ENCODE results near the gene GPC1.
A peak's percentile ranks its signal among the peaks of the same experiment; 100 is the strongest.

GPC1 gene

DNA sequence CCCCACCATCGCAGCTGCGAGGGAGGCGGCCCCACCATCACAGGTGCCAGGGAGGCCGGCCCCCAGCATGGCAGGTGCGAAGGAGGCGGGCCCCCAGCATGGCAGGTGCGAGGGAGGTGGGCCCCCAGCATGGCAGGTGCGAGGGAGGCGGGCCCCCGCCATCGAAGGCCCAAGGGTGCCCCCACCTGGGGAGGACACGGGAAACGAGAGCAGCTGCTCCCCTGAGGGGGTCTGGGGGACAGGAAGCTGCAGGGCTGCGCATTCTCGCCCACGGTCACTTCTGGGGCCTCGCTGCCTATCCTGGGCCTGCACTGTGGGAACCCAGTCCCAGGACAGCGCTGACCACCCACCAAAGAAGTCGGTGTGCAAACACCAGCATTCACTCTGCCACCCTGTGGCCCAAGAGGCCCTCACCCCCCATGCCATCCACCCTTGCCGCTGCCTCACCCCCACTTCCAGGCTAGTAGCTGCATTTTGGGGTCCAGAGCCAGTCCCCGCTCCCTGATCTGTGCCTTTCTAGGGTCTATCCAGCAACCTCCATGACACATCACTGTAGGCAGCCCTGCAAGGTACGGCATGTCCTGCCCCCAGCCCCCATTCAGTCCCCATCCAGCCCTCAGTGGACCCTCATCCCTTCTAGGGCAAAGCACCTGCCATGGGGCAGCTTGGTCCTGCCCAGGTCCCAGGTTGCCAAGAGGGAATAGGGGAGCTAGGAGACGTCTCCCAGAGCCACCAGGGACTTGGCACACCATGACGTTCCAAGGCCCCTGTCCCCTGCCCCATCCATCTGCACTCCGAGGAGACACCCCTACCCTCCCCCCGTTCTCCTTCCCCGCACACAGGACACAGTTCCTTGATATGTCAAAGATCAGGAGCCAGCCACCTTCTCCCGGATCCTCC lies 24.0 kb upstream of the GPC1 start:
- peak in 4 of 10 donors; percentile 4 to 74 (median 36) for DNase-seq
- intact Hi-C loops (cut with DNase I), result no loop called here

DNA sequence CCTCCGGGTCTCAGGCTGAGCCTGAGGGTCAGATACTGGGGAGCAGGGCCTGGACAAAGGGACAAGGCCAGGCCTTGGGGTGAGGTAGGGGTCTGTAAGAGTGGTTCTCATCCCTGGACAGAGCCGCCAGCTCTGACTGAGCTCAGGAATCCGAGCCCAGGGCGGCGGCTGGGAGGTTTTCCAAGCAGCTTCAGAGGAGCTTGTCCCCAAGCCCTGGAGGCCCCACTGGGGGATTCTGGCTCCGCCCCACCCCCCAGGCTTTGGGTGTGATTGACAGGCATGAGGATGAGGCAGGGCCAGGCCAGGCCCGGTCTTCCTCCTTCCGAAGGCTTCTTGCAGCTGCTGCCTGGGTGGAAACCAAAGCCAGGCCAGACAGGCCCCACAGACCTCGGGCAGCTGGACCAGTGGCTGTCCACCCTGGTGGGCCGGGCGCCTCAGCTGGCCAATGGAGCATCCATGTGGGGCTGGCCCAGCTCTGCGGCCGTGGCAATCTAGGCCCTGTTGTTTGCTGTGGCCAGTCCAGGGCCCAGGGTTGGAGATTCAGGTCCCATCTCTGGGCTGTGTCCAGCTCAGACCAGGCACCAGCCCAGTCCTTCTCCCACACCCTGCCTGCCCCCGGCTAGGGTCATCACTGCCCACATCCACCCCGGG lies 23.1 kb upstream of the GPC1 start:
- peak in 6 of 10 donors; percentile 6 to 79 (median 48) for DNase-seq
- intact Hi-C loops (cut with DNase I), result no loop called here

DNA sequence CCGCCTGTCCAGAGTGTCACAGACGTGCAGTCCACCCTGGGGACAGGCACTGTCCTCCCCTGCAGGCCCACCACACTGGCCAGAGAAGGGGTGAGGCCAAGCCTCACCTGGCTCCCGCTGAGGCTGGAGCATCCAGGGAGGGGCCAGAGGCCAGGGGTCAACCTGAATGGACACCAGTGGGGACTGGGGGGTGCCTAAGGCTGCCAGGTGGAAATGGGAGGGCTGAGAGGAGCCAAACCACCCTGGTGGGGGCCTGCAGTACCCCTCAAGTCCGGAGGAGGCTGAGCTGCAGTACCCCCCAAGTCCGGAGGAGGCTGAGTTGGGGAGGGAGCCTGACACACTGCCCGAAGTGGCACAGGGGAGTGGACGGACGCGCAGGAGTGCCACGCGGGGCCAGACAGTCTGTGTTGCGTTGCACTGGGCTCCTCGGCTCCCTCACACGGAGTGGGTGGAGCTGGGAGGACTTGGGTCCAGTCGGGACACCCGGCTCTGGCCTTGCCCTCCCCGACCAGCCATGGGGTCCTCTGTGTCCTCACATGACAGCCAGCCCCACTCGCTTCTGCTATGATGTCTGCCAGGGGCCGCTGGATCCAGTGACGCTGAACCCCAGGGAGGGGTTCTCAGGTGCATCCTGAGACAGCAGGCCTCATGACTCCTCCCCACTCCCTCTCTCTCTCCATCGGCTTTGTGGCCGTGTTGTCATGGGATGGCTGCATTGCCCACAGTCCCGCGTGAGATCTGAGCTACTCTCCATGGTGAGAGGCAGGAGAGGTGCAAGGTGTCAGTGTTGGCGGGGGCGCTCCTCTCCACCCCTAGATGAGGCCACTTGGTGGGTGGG lies 22.3 kb upstream of the GPC1 start:
- intact Hi-C loops (cut with DNase I), result no loop called here
- peak in 5 of 10 donors; percentile 7 to 83 (median 63) for DNase-seq

DNA sequence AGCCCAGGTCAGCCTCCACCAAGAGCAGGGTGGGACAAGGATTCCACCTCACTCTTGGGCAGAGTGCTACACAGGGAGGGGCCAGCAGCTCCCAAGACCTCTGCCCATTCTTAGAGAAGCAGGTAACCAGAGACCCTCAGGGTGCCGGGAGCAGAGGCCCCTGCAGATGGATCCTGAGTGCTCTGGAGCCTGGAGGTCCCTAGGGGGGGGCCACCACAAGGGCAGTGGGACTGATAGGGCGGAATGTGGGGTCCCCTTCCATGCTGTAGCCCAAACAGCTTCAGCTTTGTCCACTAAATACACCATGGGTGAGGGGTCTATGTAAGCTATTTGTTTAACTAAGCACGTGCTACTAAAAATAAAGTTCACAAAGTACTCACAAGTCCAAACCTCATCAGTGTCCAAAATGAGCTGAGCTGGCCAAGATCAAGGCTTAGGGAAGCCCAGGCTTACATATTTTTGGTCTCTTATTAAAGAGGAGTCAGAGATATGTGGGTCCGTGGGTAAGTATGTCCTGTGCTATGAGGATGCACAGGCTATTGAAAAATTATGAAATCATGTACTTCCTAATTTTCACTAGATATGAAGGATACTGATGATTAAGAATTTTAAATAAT lies 21.5 kb upstream of the GPC1 start:
- intact Hi-C loops (cut with DNase I), result no loop called here
- peak in 3 of 10 donors; percentile 1 to 55 (median 20) for DNase-seq

- no peak for DNase-seq
- intact Hi-C loops (cut with DNase I), result no loop called here
These were observed 18.6 kb upstream of the GPC1 start for GRCh38 chr2:240416821-240417220.

DNA sequence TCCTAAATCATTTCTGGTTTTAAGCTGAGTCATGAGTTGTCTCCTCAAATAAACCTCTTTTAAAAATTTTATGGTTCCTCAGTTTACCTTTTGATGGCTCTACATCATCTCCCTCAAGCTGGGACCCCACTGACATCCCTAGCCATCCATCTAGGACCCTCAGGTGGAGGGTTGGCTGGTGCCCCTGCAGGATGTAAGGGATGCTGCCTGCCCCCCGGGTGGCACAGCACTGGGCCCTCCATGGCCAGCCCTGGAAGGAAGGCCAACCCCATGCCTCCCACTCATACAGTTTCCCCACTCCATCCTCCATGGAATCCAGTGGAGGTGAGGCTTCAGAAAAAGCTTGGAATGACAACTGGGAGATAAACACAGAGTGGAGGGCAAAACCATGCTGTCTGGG lies 17.2 kb upstream of the GPC1 start:
- intact Hi-C loops (cut with DNase I), result no loop called here
- DNase-seq, result peak in 1 of 10 donors; percentile 55

DNA sequence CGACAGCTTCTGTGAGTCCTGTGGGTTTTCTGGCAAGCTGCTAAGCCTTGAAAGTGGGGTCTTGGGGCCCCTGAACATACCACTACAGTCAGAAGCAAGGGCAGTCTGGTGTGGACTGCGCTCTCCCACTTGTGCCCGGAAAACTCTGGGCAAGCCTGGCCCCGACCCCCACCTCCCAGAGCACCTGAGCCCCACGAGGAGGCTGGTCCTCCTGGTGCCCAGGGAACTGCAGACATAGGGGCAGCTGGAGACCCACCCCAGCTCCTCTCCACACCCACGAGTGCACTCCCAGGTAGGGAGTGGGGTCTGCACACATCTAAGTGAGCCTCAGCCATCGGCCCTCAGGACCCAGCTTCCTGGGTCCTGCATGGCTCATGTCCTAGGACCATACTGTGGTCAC lies 16.2 kb upstream of the GPC1 start:
- peak in 1 of 10 donors; percentile 32 for DNase-seq
- intact Hi-C loops (cut with DNase I), result no loop called here

DNA sequence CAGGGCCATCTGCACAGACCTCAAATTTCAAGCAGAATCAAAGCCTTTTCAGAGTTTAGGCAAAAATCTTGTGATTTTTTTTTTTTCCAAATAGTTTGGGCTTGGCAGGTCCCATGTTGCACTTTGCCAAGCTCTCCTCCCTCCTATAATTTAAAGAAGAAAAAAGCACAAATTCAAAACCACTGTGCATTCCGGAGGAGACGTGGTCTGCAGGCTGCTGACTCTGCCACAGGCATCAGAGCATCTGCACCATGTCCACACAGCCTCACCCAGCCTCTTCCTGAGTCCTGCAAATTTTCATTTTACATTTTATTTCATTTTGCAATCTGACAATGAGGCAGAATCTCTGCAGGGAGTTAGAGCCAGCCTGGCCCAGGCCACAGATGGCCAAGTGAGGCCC lies 15.7 kb upstream of the GPC1 start:
- DNase-seq, result peak in 2 of 10 donors; percentile 2 to 9
- intact Hi-C loops (cut with DNase I), result no loop called here

GRCh38 chr2:240420206-240421104 lies 15.0 kb upstream of the GPC1 start:
- peak in 5 of 10 donors; percentile 3 to 66 (median 45) for DNase-seq
- intact Hi-C loops (cut with DNase I), result no loop called here

DNA sequence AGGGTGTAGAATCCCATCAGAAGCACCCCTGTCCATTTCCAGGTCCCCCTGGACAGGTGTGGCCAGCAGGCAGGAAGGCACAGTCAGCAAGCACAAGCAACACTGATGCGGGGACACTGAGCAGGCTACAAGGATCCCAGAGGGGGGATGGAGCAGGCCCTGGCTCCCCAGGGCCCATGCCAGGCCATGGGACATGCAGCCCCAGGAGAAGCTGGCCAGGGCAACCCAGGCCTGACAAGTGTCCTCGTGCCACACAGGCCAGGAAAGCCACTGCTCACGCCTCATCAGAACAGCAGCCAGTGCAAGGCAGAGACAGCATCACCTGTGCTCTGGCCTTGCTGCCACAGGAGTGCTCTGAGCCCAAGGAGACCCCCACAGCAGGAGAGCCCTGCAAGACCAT lies 14.1 kb upstream of the GPC1 start:
- peak in 2 of 10 donors; percentile 27 to 63 for DNase-seq
- intact Hi-C loops (cut with DNase I), result no loop called here

GRCh38 chr2:240422658-240423329 lies 12.7 kb upstream of the GPC1 start:
- intact Hi-C loops (cut with DNase I), result no loop called here

DNA sequence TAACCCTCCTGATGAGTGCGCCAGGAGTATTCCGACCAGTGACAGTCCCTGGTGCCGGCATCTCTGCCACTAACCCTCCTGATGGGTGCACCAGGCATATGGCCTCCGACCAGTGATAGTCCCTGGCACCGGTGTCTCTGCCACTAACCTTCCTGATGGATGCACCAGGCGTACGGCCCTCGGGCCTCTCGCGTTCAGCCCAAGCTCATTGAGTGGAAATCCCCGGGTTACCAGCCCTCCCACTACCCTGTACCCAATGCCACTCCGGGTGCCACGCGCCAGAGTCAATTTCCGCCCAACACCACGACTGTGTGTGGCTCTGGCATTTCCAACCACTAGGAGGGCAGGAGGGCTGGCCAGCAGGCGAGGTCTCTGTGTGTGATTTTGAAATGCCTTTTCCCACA lies 11.7 kb upstream of the GPC1 start:
- DNase-seq, result peak in 6 of 10 donors; percentile 3 to 54 (median 12)
- intact Hi-C loops (cut with DNase I), result no loop called here

More at GRCh38 chr2:240422658-240423329, 12.7 kb upstream of the GPC1 start:
- no peak for DNase-seq

- peak in 6 of 10 donors; percentile 2 to 83 (median 36) for DNase-seq
- intact Hi-C loops (cut with DNase I), result no loop called here
These were observed 10.9 kb upstream of the GPC1 start for GRCh38 chr2:240424341-240425235.

DNA sequence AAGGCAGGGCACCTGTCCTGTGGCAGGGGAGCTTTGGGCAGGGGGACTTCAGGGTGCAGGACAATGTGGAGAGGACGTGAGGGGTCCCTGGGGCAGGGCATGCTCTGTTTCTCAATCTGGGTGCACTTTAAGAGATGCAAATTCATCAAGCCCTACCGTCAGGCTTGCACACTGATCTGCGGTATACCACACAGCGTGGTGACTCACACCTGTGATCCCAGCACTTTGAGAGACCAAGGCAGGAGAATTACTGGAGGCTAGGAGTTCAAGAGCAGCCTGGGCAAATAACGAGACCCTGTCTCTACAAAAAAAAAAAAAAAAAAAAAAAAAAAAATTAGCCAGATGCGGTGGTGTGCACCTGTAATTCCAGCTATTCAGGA lies 10.2 kb upstream of the GPC1 start:
- peak in 1 of 10 donors; percentile 24 for DNase-seq
- intact Hi-C loops (cut with DNase I), result no loop called here

DNA sequence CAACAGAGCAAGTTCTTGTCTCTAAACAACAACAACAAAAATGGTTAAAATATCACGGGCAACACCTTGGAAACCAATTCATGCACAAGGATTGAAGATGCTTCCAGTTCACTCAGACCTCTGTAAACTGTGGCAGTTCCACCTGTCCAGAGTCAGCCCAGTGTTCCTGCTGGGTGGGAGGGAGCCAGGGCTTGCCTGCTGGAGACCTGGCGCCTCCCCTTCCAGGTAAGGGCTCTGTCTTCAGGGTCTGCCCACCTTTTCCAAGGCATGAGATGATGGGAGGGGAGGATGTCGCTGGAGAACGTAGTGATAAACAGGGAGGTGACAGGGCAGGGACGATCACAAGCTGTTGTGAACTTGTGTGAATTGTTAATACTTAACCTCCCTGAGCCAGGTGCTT lies 9.8 kb upstream of the GPC1 start:
- intact Hi-C loops (cut with DNase I), result no loop called here

GRCh38 chr2:240426845-240427721 lies 8.4 kb upstream of the GPC1 start:
- DNase-seq, result peak in 7 of 10 donors; percentile 5 to 75 (median 17)
- intact Hi-C loops (cut with DNase I), result no loop called here

More for the DNA sequence above, 9.8 kb upstream of the GPC1 start:
- DNase-seq, result no peak

DNA sequence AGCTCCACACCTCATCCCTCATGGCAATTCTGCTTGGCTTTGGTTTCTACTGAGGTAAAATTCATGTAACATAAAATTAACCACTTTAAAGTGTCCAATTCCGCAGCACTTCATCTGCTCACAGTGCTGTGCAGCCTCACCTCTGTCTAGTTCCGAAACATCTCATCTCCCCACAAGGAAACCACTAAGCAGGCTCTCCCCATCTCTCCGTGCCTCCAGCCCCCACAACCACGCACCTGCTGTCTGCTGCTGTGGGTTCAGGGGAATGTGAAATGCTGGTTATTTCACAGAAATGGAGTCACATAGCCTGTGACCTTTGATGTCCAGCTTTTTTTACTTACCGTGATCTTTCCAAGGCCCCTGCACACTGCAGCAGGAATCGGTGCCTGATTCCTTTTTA lies 7.7 kb upstream of the GPC1 start:
- intact Hi-C loops (cut with DNase I), result no loop called here
- DNase-seq, result peak in 4 of 10 donors; percentile 4 to 47 (median 19)
